Right atrium auricular region (tissue), 2 donors: ENCODE measurements around the gene NAA10. TPM values are rescaled to one million over a fixed set of nuclear protein-coding genes. Genes with fewer than 3 reads are reported as not detected.
A peak's percentile ranks its signal among the peaks of the same experiment; 100 is the strongest.

ENCODE experiments used
- DNase-seq: peaks from one replicate; pipeline ENCODE4 v3.0.0-alpha.2; 2019; ENCODE audit warnings: low spot score
- H3K27ac ChIP-seq, 2 donors: fragments of 200-600 bp; sonication (generic); 1 replicate in 1 of 2; 2 replicates in 1 of 2; pipeline ENCODE4 v1.5.1; 2016 to 2019
- H3K27me3 ChIP-seq, 2 donors: fragments of 200-600 bp; sonication (generic); one replicate each; pipeline versions ENCODE4 v1.5.1 to v1.6.0; 2017 to 2019
- H3K36me3 ChIP-seq: fragments of 200-600 bp; sonication (generic); one replicate; pipeline ENCODE4 v1.5.1; 2016
- H3K4me1 ChIP-seq, 2 donors: fragments of 200-600 bp; sonication (generic); one replicate each; pipeline versions ENCODE4 v1.5.1 to v1.6.0; 2017 to 2019
- H3K4me3 ChIP-seq, 2 donors: fragments of 200-600 bp; sonication (generic); 1 replicate in 1 of 2; 2 replicates in 1 of 2; pipeline ENCODE4 v1.5.1; 2017 to 2019; ENCODE audit warnings: mild to moderate bottlenecking in 1 of 2, moderate library complexity in 1 of 2
- H3K9me3 ChIP-seq, 2 donors: fragments of 200-600 bp; sonication (generic); one replicate each; pipeline ENCODE4 v1.5.1; 2019
- CTCF ChIP-seq, 2 donors: fragments of 200-600 bp; sonication (generic); IDR thresholded peaks; one replicate each; pipeline ENCODE4 v1.5.1; 2019; ENCODE audit warnings: antibody characterized with exemption in 2 of 2
- total RNA-seq, 2 donors: library from RNA; depleted of rRNA; stranded (reverse); fragments of >200 nt; gene quantifications; one replicate each; pipeline ENCODE4 v1.1.0, GENCODE V29; 2016

Gene NAA10
- total RNA-seq, 2 donors from 2014 or later: 66.5 to 70.2 TPM

DNA sequence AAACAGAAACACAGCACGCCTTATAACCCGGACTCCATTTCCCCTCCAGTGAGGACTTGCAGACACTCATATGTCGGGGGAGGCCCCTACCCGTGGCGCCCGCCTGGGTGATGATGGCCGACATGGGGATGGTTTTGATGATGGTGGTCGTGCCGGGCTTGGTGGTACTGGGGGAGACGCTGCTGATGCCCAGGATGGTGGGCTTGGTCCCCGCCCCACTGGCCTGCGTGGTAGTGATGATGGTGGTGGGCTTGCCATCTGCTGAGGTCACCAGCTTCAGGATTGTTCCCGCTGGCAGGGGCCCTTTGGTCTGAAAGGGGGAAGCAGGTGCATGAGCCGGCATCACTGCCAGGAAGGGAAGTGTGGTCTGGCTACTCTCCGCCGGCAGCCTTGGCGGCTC lies 22.4 kb upstream of the NAA10 start:
- H3K4me3 ChIP-seq: no peak overlapping the region
- TF ChIP-seq CTCF (IDR thresholded peaks at IDR 0.05): no peak
- H3K4me1 ChIP-seq: peaks cover 0 to 11% of the 10 kb centered on the region in 2 donors
- H3K36me3 ChIP-seq: peaks cover 91% of the 10 kb centered on the region
- H3K27ac ChIP-seq: no peak overlapping the region
- H3K27me3 ChIP-seq: no peaks in the 10 kb centered on the region
- DNase-seq: no peak
- no peaks in the 10 kb centered on the region for H3K9me3 ChIP-seq

GRCh38 chrX:153956044-153956907 lies 21.4 kb upstream of the NAA10 start:
- peaks cover 91% of the 10 kb centered on the region for H3K36me3 ChIP-seq
- peaks cover 0 to 11% of the 10 kb centered on the region in 2 donors for H3K4me1 ChIP-seq
- H3K27ac ChIP-seq: no peak overlapping the region
- H3K4me3 ChIP-seq: no peak overlapping the region
- H3K27me3 ChIP-seq: no peaks in the 10 kb centered on the region
- DNase-seq: no peak
- no peak for TF ChIP-seq CTCF (IDR thresholded peaks at IDR 0.05)
- H3K9me3 ChIP-seq: no peaks in the 10 kb centered on the region

GRCh38 chrX:153955228-153955732 lies 20.4 kb upstream of the NAA10 start:
- Histone ChIP-seq H3K36me3 (peaks cover 91% of the 10 kb centered on the region), H3K4me3 (no peak overlapping the region), H3K9me3 (no peaks in the 10 kb centered on the region), H3K27ac (no peak overlapping the region), H3K27me3 (no peaks in the 10 kb centered on the region), H3K4me1 (peaks cover 0 to 11% of the 10 kb centered on the region in 2 donors)
- TF ChIP-seq CTCF (IDR thresholded peaks at IDR 0.05): no peak
- no peak for DNase-seq

DNA sequence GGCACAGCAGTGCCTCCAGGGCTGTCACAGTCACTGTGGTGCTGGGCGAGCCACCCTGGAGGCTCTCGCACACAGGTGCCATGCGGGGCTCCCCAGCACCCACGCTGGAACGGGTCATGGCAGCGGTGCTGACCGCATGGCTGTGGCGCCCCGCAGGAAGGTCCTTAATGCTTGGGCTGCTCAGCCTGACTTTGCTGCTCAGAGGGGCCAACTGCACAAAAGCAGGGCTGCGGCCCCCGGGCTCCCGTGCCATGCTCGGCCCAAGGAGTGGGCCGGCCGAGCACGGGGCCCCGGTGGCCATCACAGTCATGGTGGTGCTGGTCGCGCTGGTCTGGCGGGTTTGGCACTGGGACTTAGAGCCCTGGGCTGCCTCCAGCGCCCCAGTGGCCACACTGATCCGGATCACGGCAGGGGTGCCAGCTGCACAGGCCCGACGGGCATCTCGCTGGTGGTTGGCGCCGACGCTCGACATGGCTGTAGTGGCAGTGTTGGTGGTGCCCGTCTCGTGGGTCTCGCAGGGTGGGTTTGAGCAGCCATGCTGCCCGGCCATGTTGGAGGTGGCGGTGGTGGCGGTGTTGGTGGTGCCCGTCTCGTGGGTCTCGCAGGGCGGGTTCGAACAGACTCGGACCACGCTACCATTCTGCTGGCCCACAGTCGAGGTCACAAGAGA lies 19.9 kb upstream of the NAA10 start:
- Histone ChIP-seq H3K27me3 (no peaks in the 10 kb centered on the region), H3K36me3 (peaks cover 91% of the 10 kb centered on the region), H3K4me3 (no peak overlapping the region), H3K4me1 (peaks cover 0 to 11% of the 10 kb centered on the region in 2 donors), H3K27ac (peak overlapping the region in 1 of 2 donors; percentile 63), H3K9me3 (no peaks in the 10 kb centered on the region)
- TF ChIP-seq CTCF (IDR thresholded peaks at IDR 0.05): no peak
- no peak for DNase-seq

GRCh38 chrX:153953892-153954557 lies 19.2 kb upstream of the NAA10 start:
- no peak for DNase-seq
- peak overlapping the region; percentile 33 to 63 for H3K27ac ChIP-seq
- peaks cover 0 to 11% of the 10 kb centered on the region in 2 donors for H3K4me1 ChIP-seq
- H3K27me3 ChIP-seq: no peaks in the 10 kb centered on the region
- peaks cover 91% of the 10 kb centered on the region for H3K36me3 ChIP-seq
- no peak for TF ChIP-seq CTCF (IDR thresholded peaks at IDR 0.05)
- no peaks in the 10 kb centered on the region for H3K9me3 ChIP-seq
- H3K4me3 ChIP-seq: no peak overlapping the region
